ENCODE measurements around the gene CSH1. TPM values are rescaled to one million over a fixed set of nuclear protein-coding genes. Genes with fewer than 3 reads are reported as not detected.
"Not testable (repeated sequence)": the region's sequence is repeated elsewhere in the genome, so short reads cannot be mapped to it uniquely, and the experiment has no call there.

CSH1 gene
- total RNA-seq, 1 donor from 2014 or later: not detected

- intact Hi-C loops (cut with DNase I): no loop called here
- DNase-seq (ENCODE audit: missing footprints) (no peak), ATAC-seq (peak; percentile 49)
Observed at GRCh38 chr17:63881935-63882601, 14.3 kb downstream of the CSH1 start, which contains the start of gene GH2. TSS of gene GH2 (minus strand) at chr17:63881944. CDS start at chr17:63881801, 143 bp downstream.

- intact Hi-C loops (cut with DNase I); DNase-seq (ENCODE audit: missing footprints): not testable (repeated sequence)
- ATAC-seq: peak; percentile 58
Observed at GRCh38 chr17:63881337-63881736, 15.0 kb downstream of the CSH1 start.

- intact Hi-C loops (cut with DNase I): no loop called here
- no peak for DNase-seq (ENCODE audit: missing footprints)
- ATAC-seq: no peak
Observed at GRCh38 chr17:63880706-63881105, 15.7 kb downstream of the CSH1 start.

GRCh38 chr17:63878413-63878812 lies 18.0 kb downstream of the CSH1 start:
- DNase-seq (ENCODE audit: missing footprints); ATAC-seq; intact Hi-C loops (cut with DNase I): not testable (repeated sequence)

- ATAC-seq; DNase-seq (ENCODE audit: missing footprints); intact Hi-C loops (cut with DNase I): not testable (repeated sequence)
Observed at GRCh38 chr17:63874693-63875092, 21.7 kb downstream of the CSH1 start.

- intact Hi-C loops (cut with DNase I); DNase-seq (ENCODE audit: missing footprints); ATAC-seq: not testable (repeated sequence)
Observed at GRCh38 chr17:63874061-63874626, 22.2 kb downstream of the CSH1 start.

GRCh38 chr17:63873577-63873976 lies 22.8 kb downstream of the CSH1 start, which contains the start of gene CSH2:
TSS of gene CSH2 (minus strand) at chr17:63873677. CDS start at chr17:63873614, 63 bp downstream.
- DNase-seq (ENCODE audit: missing footprints); ATAC-seq; intact Hi-C loops (cut with DNase I): not testable (repeated sequence)

- ATAC-seq; DNase-seq (ENCODE audit: missing footprints); intact Hi-C loops (cut with DNase I): not testable (repeated sequence)
Observed at GRCh38 chr17:63871646-63872365, 24.6 kb downstream of the CSH1 start.

- DNase-seq (ENCODE audit: missing footprints); ATAC-seq; intact Hi-C loops (cut with DNase I): not testable (repeated sequence)
Observed at GRCh38 chr17:63870292-63870665, 26.1 kb downstream of the CSH1 start.

- intact Hi-C loops (cut with DNase I); DNase-seq (ENCODE audit: missing footprints); ATAC-seq: not testable (repeated sequence)
Observed at GRCh38 chr17:63869491-63870291, 26.7 kb downstream of the CSH1 start.

- DNase-seq (ENCODE audit: missing footprints); intact Hi-C loops (cut with DNase I): not testable (repeated sequence)
Observed at GRCh38 chr17:63866625-63867024, 29.7 kb downstream of the CSH1 start.

GRCh38 chr17:63859257-63859656 lies 37.1 kb downstream of the CSH1 start:
- intact Hi-C loops (cut with DNase I): no loop called here
- no peak for DNase-seq (ENCODE audit: missing footprints)
- ATAC-seq: no peak

More at GRCh38 chr17:63866625-63867024, 29.7 kb downstream of the CSH1 start:
- peak; percentile 34 for ATAC-seq

GRCh38 chr17:63856425-63856824 lies 39.9 kb downstream of the CSH1 start:
- ATAC-seq; intact Hi-C loops (cut with DNase I); DNase-seq (ENCODE audit: missing footprints): not testable (repeated sequence)

GRCh38 chr17:63855185-63855584 lies 41.2 kb downstream of the CSH1 start:
- DNase-seq (ENCODE audit: missing footprints): no peak
- ATAC-seq: no peak
- intact Hi-C loops (cut with DNase I): no loop called here

GRCh38 chr17:63854709-63855108 lies 41.7 kb downstream of the CSH1 start:
- ATAC-seq: no peak
- intact Hi-C loops (cut with DNase I): no loop called here
- DNase-seq (ENCODE audit: missing footprints): no peak

- DNase-seq (ENCODE audit: missing footprints) (no peak), ATAC-seq (no peak)
- intact Hi-C loops (cut with DNase I): no loop called here
Observed at GRCh38 chr17:63853260-63853659, 43.1 kb downstream of the CSH1 start.

- ATAC-seq (no peak), DNase-seq (ENCODE audit: missing footprints) (no peak)
- intact Hi-C loops (cut with DNase I): no loop called here
Observed at GRCh38 chr17:63850401-63850800, 46.0 kb downstream of the CSH1 start.

GRCh38 chr17:63848834-63849689 lies 47.3 kb downstream of the CSH1 start:
- peak; percentile 97 for DNase-seq (ENCODE audit: missing footprints)
- peak; percentile 94 for ATAC-seq
- intact Hi-C loops (cut with DNase I): no loop called here

All from Right ventricle myocardium inferior (tissue), 1 donor.